Endothelial cell of umbilical vein (primary cell): ENCODE results near the gene DNAJC19. TPM values are rescaled to one million over a fixed set of nuclear protein-coding genes. Genes with fewer than 3 reads are reported as not detected.

Experiments used
- BruUV-seq: library from RNA; stranded (reverse); fragments of 400-500 nt; replicated peaks from 2 replicates; lab custom pipeline; 2021; lab: Mats Ljungman, UMichigan
- CTCF ChIA-PET: fragments of 300-600, 350-600 bp; sonication (Branson Sonifier 250); formaldehyde crosslinking; loops from one replicate; lab custom pipeline; 2021; ENCODE audit warnings: antibody characterized with exemption, inconsistent platforms; lab: Charles Lee
- POLR2A ChIA-PET: fragments of 300-600, 350-600 bp; sonication (Branson Sonifier 250); formaldehyde crosslinking; loops from one replicate; lab custom pipeline; 2021; ENCODE audit warnings: antibody characterized with exemption, inconsistent platforms; lab: Charles Lee
- DNase-seq: peaks from one replicate; pipeline ENCODE4 v3.0.0-alpha.2; 2011; ENCODE audit warnings: low read depth, low spot score
- FAIRE-seq: peaks from 2 replicates; lab custom pipeline; 2011; peaks lifted over from hg19 to GRCh38; lab: Jason Lieb, UNC
- H2AFZ ChIP-seq: 2 replicates; pipeline ENCODE4 v1.6.0; 2012; ENCODE audit warnings: low read depth, low read length, control low read depth, inconsistent platforms
- H3K27ac ChIP-seq: 2 replicates; pipeline ENCODE4 v1.5.1; 2011; ENCODE audit warnings: low read depth, mild to moderate bottlenecking, control low read depth, low read length, moderate library complexity; ENCODE audit not compliant: insufficient read depth
- H3K27me3 ChIP-seq, 2 experiments: 2 replicates each; pipeline versions ENCODE4 v1.6.0 to v1.6.1; 2011; ENCODE audit warnings: low read length in 2 of 2, mixed read lengths in 1 of 2; ENCODE audit not compliant: control insufficient read depth in 2 of 2, insufficient read depth in 2 of 2
- H3K36me3 ChIP-seq, 2 experiments: 2 replicates in 1 of 2; 3 replicates in 1 of 2; pipeline ENCODE4 v1.5.1; 2011; ENCODE audit warnings: low read length in 2 of 2, mild to moderate bottlenecking in 1 of 2, moderate library complexity in 1 of 2; ENCODE audit not compliant: control insufficient read depth in 2 of 2, insufficient read depth in 2 of 2; ENCODE audit errors: extremely low read depth in 1 of 2
- H3K4me1 ChIP-seq: 3 replicates; pipeline ENCODE4 v1.5.1; 2011; ENCODE audit warnings: mild to moderate bottlenecking, low read length; ENCODE audit not compliant: control insufficient read depth, insufficient read depth; ENCODE audit errors: extremely low read depth
- H3K4me2 ChIP-seq: 2 replicates; pipeline ENCODE4 v1.6.1; 2011; ENCODE audit warnings: low read length, control low read depth, mixed read lengths; ENCODE audit not compliant: insufficient read depth
- H3K4me3 ChIP-seq, 3 experiments: fragments of 200-600 bp in 1 of 3; sonication (generic), shearing (Covaris generic) in 1 of 3; replicated peaks in 1 of 3; 2 replicates each; pipeline ENCODE4 v1.5.1; 2011 to 2016; ENCODE audit warnings: control low read depth in 3 of 3, low read length in 3 of 3, mild to moderate bottlenecking in 2 of 3, inconsistent platforms in 1 of 3, low read depth in 1 of 3, moderate library complexity in 1 of 3; ENCODE audit not compliant: insufficient read depth in 1 of 3
- H3K79me2 ChIP-seq: 2 replicates; pipeline ENCODE4 v1.6.0; 2012; ENCODE audit warnings: low read length, inconsistent platforms; ENCODE audit not compliant: control insufficient read depth, insufficient read depth
- H3K9ac ChIP-seq: replicated peaks from 2 replicates; pipeline ENCODE3; 2011; ENCODE audit warnings: low read length, control low read depth; ENCODE audit not compliant: insufficient read depth; ENCODE audit errors: extremely low read depth
- H3K9me1 ChIP-seq: replicated peaks from 3 replicates; pipeline ENCODE4 v1.6.0; 2011; ENCODE audit warnings: mild to moderate bottlenecking, low read length; ENCODE audit not compliant: control insufficient read depth, insufficient read depth; ENCODE audit errors: extremely low read depth
- H3K9me3 ChIP-seq: replicated peaks from 2 replicates; pipeline ENCODE4 v1.5.1; 2012; ENCODE audit warnings: low read length, inconsistent platforms; ENCODE audit not compliant: control insufficient read depth, insufficient read depth
- H4K20me1 ChIP-seq: replicated peaks from 2 replicates; pipeline ENCODE3; 2011; ENCODE audit warnings: mild to moderate bottlenecking, low read length; ENCODE audit not compliant: control insufficient read depth, insufficient read depth; ENCODE audit errors: extremely low read depth
- CTCF ChIP-seq, 2 donors: IDR thresholded peaks; 1 replicate in 1 of 2; 2 replicates in 1 of 2; pipeline ENCODE4 v1.5.1; 2011; ENCODE audit warnings: low read length in 2 of 2, mild to moderate bottlenecking in 2 of 2, moderate library complexity in 2 of 2, control low read depth in 1 of 2, inconsistent platforms in 1 of 2, low read depth in 1 of 2; ENCODE audit not compliant: insufficient read depth in 1 of 2; ENCODE audit errors: extremely low read depth in 1 of 2
- EZH2 ChIP-seq: IDR thresholded peaks from 2 replicates; pipeline ENCODE4 v1.6.1; 2012; ENCODE audit warnings: borderline replicate concordance, low read depth, mild to moderate bottlenecking, moderate library complexity, low read length, inconsistent platforms; ENCODE audit not compliant: severe bottlenecking
- FOS ChIP-seq: IDR thresholded peaks from 2 replicates; pipeline ENCODE4 v1.6.1; 2011; ENCODE audit warnings: mild to moderate bottlenecking, low read length, moderate library complexity, borderline replicate concordance; ENCODE audit not compliant: insufficient read depth
- GATA2 ChIP-seq: IDR thresholded peaks from 2 replicates; pipeline ENCODE4 v1.7.0; 2011; ENCODE audit warnings: low read depth, mild to moderate bottlenecking, moderate library complexity, mixed read lengths, low read length; ENCODE audit not compliant: insufficient read length, insufficient read depth
- JUN ChIP-seq: IDR thresholded peaks from 2 replicates; pipeline ENCODE4 v1.6.1; 2011; ENCODE audit warnings: borderline replicate concordance, low read depth; ENCODE audit not compliant: insufficient read length, insufficient read depth
- MAX ChIP-seq: IDR thresholded peaks from 2 replicates; pipeline ENCODE4 v1.6.1; 2011; ENCODE audit not compliant: insufficient read depth, insufficient read length
- MYC ChIP-seq: IDR thresholded peaks from one replicate; pipeline ENCODE4 v1.6.1; 2011; ENCODE audit warnings: mild to moderate bottlenecking, low read depth, low read length
- POLR2A ChIP-seq: IDR thresholded peaks from 2 replicates; pipeline ENCODE4 v1.6.1; 2012; ENCODE audit warnings: low read depth, mild to moderate bottlenecking, control low read depth, low read length
- POLR2AphosphoS5 ChIP-seq: IDR thresholded peaks from 2 replicates; pipeline ENCODE4 v1.6.1; 2012; ENCODE audit warnings: low read depth, mild to moderate bottlenecking, control low read depth, low read length, moderate library complexity; ENCODE audit not compliant: insufficient read depth
- dilution Hi-C: fragments of 300-500 bp; cut with MboI; formaldehyde crosslinking; loops from one replicate; pipeline ENCODE4 v1.15.0; 2019; ENCODE audit warnings: low sequenced_read_pairs; ENCODE audit not compliant: extremely low pct_ligation_motif_present
- intact Hi-C: fragments of 100-400 bp; cut with micrococcal nuclease; formaldehyde crosslinking; loops from one replicate; pipeline ENCODE4 v1.10.0; 2022
- polyA plus RNA-seq, 4 experiments: library from polyadenylated mRNA; depleted of rRNA in 3 of 4; stranded (reverse) in 3 of 4; unstranded in 1 of 4; fragments of >200 nt; gene quantifications; 2 replicates each; pipeline versions ENCODE4 v1.2.1 to v1.2.3, GENCODE V29; 2011 to 2012; ENCODE audit warnings: missing spikeins in 1 of 4
- total RNA-seq: library from RNA; stranded (reverse); gene quantifications from 2 replicates; pipeline ENCODE4 v1.2.3, GENCODE V29; 2021

The DNAJC19 gene
- total and polyA plus RNA-seq, 2 donors (not counting 3 experiments of a cell fraction or from before 2014, with no cell fraction given): 32.6 to 50.6 TPM

GRCh38 chr3:180973543-180973942, 16.0 kb downstream of the DNAJC19 start:
- no TSS peak for BruUV-seq
- no peak for TF ChIP-seq FOS
- no peak overlapping the region for H2AFZ ChIP-seq
- H3K9me1 ChIP-seq: no peaks in the 10 kb centered on the region
- FAIRE-seq (no peak), DNase-seq (no peak)
- CTCF ChIA-PET: no interaction called here
- no peaks in the 10 kb centered on the region for H3K79me2 ChIP-seq
- H3K9me3 ChIP-seq: no peaks in the 10 kb centered on the region
- POLR2A ChIA-PET: no interaction called here
- no peaks in the 10 kb centered on the region for H3K27me3 ChIP-seq
- dilution Hi-C loops (no loop called here), intact Hi-C loops (no loop called here)
- no peak overlapping the region for H3K9ac ChIP-seq
- no peak overlapping the region for H3K4me2 ChIP-seq
- H4K20me1 ChIP-seq: no peaks in the 10 kb centered on the region
- H3K36me3 ChIP-seq: peaks cover 4 to 20% of the 10 kb centered on the region in 2 experiments
- no peak overlapping the region for H3K4me3 ChIP-seq
- H3K27ac ChIP-seq: no peak overlapping the region
- no peaks in the 10 kb centered on the region for H3K4me1 ChIP-seq

DNA sequence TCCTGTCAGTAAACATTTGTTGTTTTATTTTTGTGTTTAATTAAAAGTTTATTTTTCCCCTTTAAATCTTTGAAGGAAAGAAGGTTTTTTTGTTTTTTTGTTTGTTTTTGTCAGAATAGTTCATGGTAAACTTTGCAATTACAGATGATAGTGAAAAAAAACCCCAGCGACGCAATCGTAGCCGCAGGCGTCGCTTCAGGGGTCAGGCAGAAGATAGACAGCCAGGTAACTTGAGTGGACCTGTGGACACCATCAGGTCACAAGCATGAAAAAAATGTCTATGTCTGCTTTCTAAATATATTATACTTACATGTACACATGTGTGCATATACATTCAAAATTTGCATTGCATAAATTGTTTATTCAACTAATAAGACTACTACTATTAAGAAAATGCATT, 18.6 kb downstream of the DNAJC19 start:
- no peaks in the 10 kb centered on the region for H3K4me1 ChIP-seq
- no TSS peak for BruUV-seq
- H3K4me2 ChIP-seq: no peak overlapping the region
- no peak overlapping the region for H2AFZ ChIP-seq
- ChIA-PET CTCF (interaction anchor here (0.6 to 1.2 kb wide), 2 partner anchors 9 to 506 kb away, joined by 3 to 4 read pairs; no protein-coding TSS in a partner anchor), POLR2A (no interaction called here)
- TF ChIP-seq FOS: no peak
- TF ChIP-seq JUN: no peak
- TF ChIP-seq MAX: no peak
- TF ChIP-seq GATA2: no peak
- TF ChIP-seq CTCF (IDR thresholded peaks at IDR 0.05; ENCODE audit: extremely low read depth in 1 of 2, insufficient read depth in 1 of 2, low read depth in 1 of 2, low read length in 2 of 2): no peak
- no peak for TF ChIP-seq POLR2AphosphoS5
- no peak for TF ChIP-seq EZH2
- no peak for TF ChIP-seq POLR2A
- TF ChIP-seq MYC: no peak
- no peaks in the 10 kb centered on the region for H3K9me3 ChIP-seq
- no peaks in the 10 kb centered on the region for H3K9me1 ChIP-seq
- intact Hi-C loops: no loop called here
- no peaks in the 10 kb centered on the region for H3K79me2 ChIP-seq
- FAIRE-seq (no peak), DNase-seq (no peak)
- no peak overlapping the region for H3K4me3 ChIP-seq
- H3K27ac ChIP-seq: no peak overlapping the region
- H3K27me3 ChIP-seq: no peaks in the 10 kb centered on the region
- no peaks in the 10 kb centered on the region for H4K20me1 ChIP-seq
- dilution Hi-C loops: no loop called here
- H3K36me3 ChIP-seq: peaks cover 4 to 28% of the 10 kb centered on the region in 2 experiments
- no peak overlapping the region for H3K9ac ChIP-seq
